K562 (cell line): ENCODE results near the gene C17orf50. TPM values are rescaled to one million over a fixed set of nuclear protein-coding genes. Genes with fewer than 3 reads are reported as not detected.

ENCODE experiments used
- ATAC-seq: fragments of 200-7000 bp; cut with Tn5 transposase; 3 replicates; pipeline ENCODE4 v1.9.1; 2020; ENCODE audit warnings: moderate library complexity
- BruUV-seq: library from RNA; stranded (reverse); fragments of 400-500 nt; replicated peaks from 2 replicates; lab custom pipeline; 2021; lab: Mats Ljungman, UMichigan
- CTCF ChIA-PET: fragments of 300-600 bp; formaldehyde crosslinking; extraction: SDS; loops from one replicate; lab custom pipeline; 2021; ENCODE audit warnings: low intra/inter-chr PET ratio; lab: Yijun Ruan, JAX
- POLR2A ChIA-PET: fragments of 300-600, 350-650 bp; sonication (Branson Sonifier 250); formaldehyde crosslinking; extraction: SDS; loops from one replicate; lab custom pipeline; 2021; ENCODE audit warnings: antibody characterized with exemption, inconsistent platforms; lab: Yijun Ruan, JAX
- DNase-seq, 4 experiments: peaks; one replicate each; pipeline versions ENCODE4 v3.0.0 to v3.0.0-alpha.2; 2011 to 2018; ENCODE audit warnings: low spot score in 3 of 4, mixed read lengths in 3 of 4; ENCODE audit errors: extremely low read depth in 1 of 4
- FAIRE-seq: peaks from 2 replicates; lab custom pipeline; 2011; peaks lifted over from hg19 to GRCh38; lab: Jason Lieb, UNC
- H2AFZ ChIP-seq: 2 replicates; pipeline ENCODE4 v1.6.0; 2011; ENCODE audit warnings: low read depth, low read length, control low read depth, inconsistent platforms
- H3K27ac ChIP-seq: fragments of 200-600 bp; 3 replicates; pipeline ENCODE4 v1.8.0; 2011; ENCODE audit warnings: low read depth, mild to moderate bottlenecking, control low read depth, inconsistent platforms, low read length, moderate library complexity, mixed read lengths; ENCODE audit errors: extremely low read depth
- H3K27me3 ChIP-seq, 2 experiments: fragments of 300-600 bp in 1 of 2; 2 replicates in 1 of 2; 3 replicates in 1 of 2; pipeline versions ENCODE4 v1.6.0 to v1.8.0; 2011; ENCODE audit warnings: inconsistent platforms in 2 of 2, low read length in 2 of 2, mild to moderate bottlenecking in 1 of 2, mixed read lengths in 1 of 2, moderate library complexity in 1 of 2; ENCODE audit not compliant: control insufficient read depth in 2 of 2, insufficient read depth in 2 of 2
- H3K36me3 ChIP-seq: fragments of 300-600 bp; 3 replicates; pipeline ENCODE4 v1.8.0; 2011; ENCODE audit warnings: mild to moderate bottlenecking, low read length, inconsistent platforms; ENCODE audit not compliant: control insufficient read depth, insufficient read depth
- H3K4me1 ChIP-seq, 2 experiments: fragments of 200-600 bp in 1 of 2; replicated peaks in 1 of 2; 2 replicates in 1 of 2; 3 replicates in 1 of 2; pipeline versions ENCODE4 v1.5.1 to v1.8.0; 2011; ENCODE audit warnings: inconsistent platforms in 2 of 2, low read length in 2 of 2, mild to moderate bottlenecking in 1 of 2, mixed read lengths in 1 of 2, moderate library complexity in 1 of 2; ENCODE audit not compliant: control insufficient read depth in 2 of 2, insufficient read depth in 2 of 2
- H3K4me2 ChIP-seq: 2 replicates; pipeline ENCODE4 v1.6.1; 2011; ENCODE audit warnings: low read length, control low read depth, inconsistent platforms, mixed read lengths; ENCODE audit not compliant: insufficient read depth
- H3K4me3 ChIP-seq: fragments of 200-600 bp; sonication (generic), shearing (Covaris generic); 2 replicates; pipeline ENCODE4 v1.5.1; 2016; ENCODE audit warnings: control low read depth, inconsistent platforms
- H3K79me2 ChIP-seq: fragments of 200-600 bp; 3 replicates; pipeline ENCODE4 v1.8.0; 2011; ENCODE audit warnings: low read length, inconsistent platforms; ENCODE audit not compliant: control insufficient read depth, insufficient read depth
- H3K9ac ChIP-seq, 2 experiments: 2 replicates each; pipeline versions ENCODE4 v1.6.0 to v1.6.1; 2011; ENCODE audit warnings: low read depth in 2 of 2, low read length in 2 of 2, control low read depth in 1 of 2, inconsistent platforms in 1 of 2, mild to moderate bottlenecking in 1 of 2, mixed read lengths in 1 of 2; ENCODE audit not compliant: insufficient read depth in 1 of 2
- H3K9me1 ChIP-seq: one replicate; pipeline ENCODE4 v1.6.0; 2011; ENCODE audit warnings: inconsistent platforms, mild to moderate bottlenecking, low read length, moderate library complexity; ENCODE audit not compliant: control insufficient read depth, insufficient read depth
- H3K9me3 ChIP-seq: replicated peaks from 2 replicates; pipeline ENCODE4 v1.5.1; 2011; ENCODE audit warnings: low read depth, low read length, inconsistent platforms; ENCODE audit not compliant: control insufficient read depth, insufficient read depth
- H4K20me1 ChIP-seq: replicated peaks from 2 replicates; pipeline ENCODE4 v1.6.1; 2011; ENCODE audit warnings: low read length, inconsistent platforms, mixed read lengths; ENCODE audit not compliant: control insufficient read depth, insufficient read depth
- ARID1B ChIP-seq: fragments of 450-650 bp; IDR thresholded peaks from 2 replicates; pipeline ENCODE4 v1.6.1; 2016; ENCODE audit warnings: antibody characterized with exemption, mild to moderate bottlenecking, inconsistent platforms
- HDAC3 ChIP-seq: fragments of 450-650 bp; IDR thresholded peaks from 2 replicates; pipeline ENCODE4 v1.6.1; 2018; ENCODE audit warnings: borderline replicate concordance, mild to moderate bottlenecking, moderate library complexity; ENCODE audit not compliant: partially characterized antibody
- MXI1 ChIP-seq: IDR thresholded peaks from 2 replicates; pipeline ENCODE4 v1.6.1; 2011; ENCODE audit warnings: low read depth, mild to moderate bottlenecking, improper control_type of control experiment, low read length
- RFX7 ChIP-seq: fragments of 250-450 bp; sonication (Bioruptor Pico); IDR thresholded peaks from 2 replicates; pipeline ENCODE4 v1.5.1; 2021; ENCODE audit warnings: mild to moderate bottlenecking
- ZBTB8A ChIP-seq: fragments of 450-650 bp; IDR thresholded peaks from 2 replicates; pipeline ENCODE4 v1.6.1; 2018; ENCODE audit warnings: mild to moderate bottlenecking, moderate library complexity; ENCODE audit not compliant: partially characterized antibody
- WGBS: fragments of 100-300 bp; shearing (Covaris generic); methylation state at CpG from one replicate; pipeline ENCODE4 v1.1.6; 2016; ENCODE audit warnings: low coverage, mixed read lengths; ENCODE audit not compliant: insufficient coverage; ENCODE audit errors: missing lambda C conversion rate; 5-methylcytosine and 5-hydroxymethylcytosine counted together
- in situ Hi-C: fragments of 300-500 bp; cut with MboI; formaldehyde crosslinking; loops from 4 replicates; pipeline ENCODE4 v1.15.0; 2018; ENCODE audit warnings: inconsistent platforms, mixed read lengths
- intact Hi-C: fragments of 100-400 bp; cut with micrococcal nuclease; formaldehyde crosslinking; loops from 2 replicates; pipeline ENCODE4 v1.14.2; 2022
- polyA plus RNA-seq, 8 experiments: library from polyadenylated mRNA; depleted of rRNA in 4 of 8; stranded (reverse) in 5 of 8; unstranded in 3 of 8; fragments of >200 nt; fragmentation: Nextera tagmentation in 2 of 8; fragmentation: Illumina TruSeq in 1 of 8; extraction: Ambion mirVana in 2 of 8; extraction: Trizol in 1 of 8; gene quantifications; 2 replicates each; pipeline versions ENCODE4 v1.2.1 to v1.2.3, GENCODE V29; 2011 to 2014; ENCODE audit warnings: inconsistent platforms in 1 of 8, missing spikeins in 1 of 8
- total RNA-seq, 7 experiments: library from RNA; depleted of rRNA in 6 of 7; stranded (reverse); fragments of >200 nt in 6 of 7; fragmentation: Illumina TruSeq in 2 of 7; extraction: Trizol in 2 of 7; gene quantifications; 2 replicates each; pipeline versions ENCODE4 v1.2.1 to v1.2.3, GENCODE V29; 2011 to 2021; ENCODE audit warnings: low replicate concordance in 1 of 7
- TF ChIP-seq, protein P1 (sequence below): fragments of 450-650 bp; IDR thresholded peaks from 2 replicates; pipeline ENCODE4 v1.6.1; 2016; ENCODE audit warnings: antibody characterized with exemption
- TF ChIP-seq, protein P2 (sequence below): fragments of 250-450 bp; sonication (Bioruptor Pico); IDR thresholded peaks from 2 replicates; pipeline ENCODE4 v1.5.0; 2020; ENCODE audit warnings: mild to moderate bottlenecking
- TF ChIP-seq, protein P3 (sequence below): fragments of 450-650 bp; IDR thresholded peaks from 2 replicates; pipeline ENCODE4 v1.6.1; 2016; ENCODE audit warnings: low read depth

The C17orf50 gene
- total and polyA plus RNA-seq, 9 of the 15 experiments (the other 6 are each of a cell fraction or from before 2014, with no cell fraction given) = not detected

DNA sequence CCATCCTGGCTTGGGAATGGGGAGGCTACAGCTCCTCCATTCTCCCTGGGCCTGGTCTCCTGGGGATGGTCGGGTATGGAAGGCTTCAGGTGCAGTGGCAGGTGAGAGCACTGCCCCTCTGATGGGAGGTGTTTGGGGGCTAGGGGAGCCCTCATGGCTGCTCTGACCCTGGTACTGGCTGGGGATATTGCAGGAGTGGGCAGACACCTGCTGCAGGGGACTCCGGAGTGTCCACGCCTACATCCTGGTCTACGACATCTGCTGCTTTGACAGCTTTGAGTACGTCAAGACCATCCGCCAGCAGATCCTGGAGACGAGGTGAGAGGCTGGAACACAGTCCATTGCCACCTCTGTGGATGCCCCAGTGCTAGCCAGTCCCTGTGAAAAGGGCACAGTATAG, 20.5 kb upstream of the C17orf50 start:
- no TSS peak for BruUV-seq
- no peak for FAIRE-seq
- Histone ChIP-seq H3K27ac (no peak overlapping the region), H3K4me1 (peaks cover 0 to 12% of the 10 kb centered on the region in 2 experiments; a peak in 2 of 5 replicates), H3K9me1 (peaks cover 4% of the 10 kb centered on the region), H3K4me3 (no peak overlapping the region), H3K9me3 (no peaks in the 10 kb centered on the region), H3K79me2 (no peaks in the 10 kb centered on the region), H3K4me2 (no peak overlapping the region), H2AFZ (no peak overlapping the region), H3K36me3 (no peaks in the 10 kb centered on the region), H4K20me1 (peaks cover 8% of the 10 kb centered on the region; the same call in 1 of the 2 replicates), H3K27me3 (peaks cover 26 to 69% of the 10 kb centered on the region in 2 experiments), H3K9ac (no peak overlapping the region)
- in situ Hi-C loops (loop anchor here (10.0 to 25.0 kb wide), 2 partner anchors 595 to 1303 kb away; partner anchors contain the start of genes NLE1 and UNC45B), intact Hi-C loops (no loop called here)
- 3% methylated on average over 7 of the region's 7 CpGs for WGBS
- POLR2A ChIA-PET = interaction anchor here (1.0 kb wide), 1 partner anchor 12 kb away, joined by 3 read pairs; no protein-coding TSS in a partner anchor
- no peak for ATAC-seq
- no peak for DNase-seq
- CTCF ChIA-PET = no interaction called here
- TF ChIP-seq, protein P1, sequence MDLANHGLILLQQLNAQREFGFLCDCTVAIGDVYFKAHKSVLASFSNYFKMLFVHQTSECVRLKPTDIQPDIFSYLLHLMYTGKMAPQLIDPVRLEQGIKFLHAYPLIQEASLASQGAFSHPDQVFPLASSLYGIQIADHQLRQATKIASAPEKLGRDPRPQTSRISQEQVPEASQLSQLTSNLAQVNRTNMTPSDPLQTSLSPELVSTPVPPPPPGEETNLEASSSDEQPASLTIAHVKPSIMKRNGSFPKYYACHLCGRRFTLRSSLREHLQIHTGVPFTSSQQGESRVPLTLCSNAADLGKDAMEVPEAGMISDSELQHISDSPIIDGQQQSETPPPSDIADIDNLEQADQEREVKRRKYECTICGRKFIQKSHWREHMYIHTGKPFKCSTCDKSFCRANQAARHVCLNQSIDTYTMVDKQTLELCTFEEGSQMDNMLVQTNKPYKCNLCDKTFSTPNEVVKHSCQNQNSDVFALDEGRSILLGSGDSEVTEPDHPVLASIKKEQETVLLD = no peak
- TF ChIP-seq ZBTB8A = no peak
- TF ChIP-seq, protein P2, sequence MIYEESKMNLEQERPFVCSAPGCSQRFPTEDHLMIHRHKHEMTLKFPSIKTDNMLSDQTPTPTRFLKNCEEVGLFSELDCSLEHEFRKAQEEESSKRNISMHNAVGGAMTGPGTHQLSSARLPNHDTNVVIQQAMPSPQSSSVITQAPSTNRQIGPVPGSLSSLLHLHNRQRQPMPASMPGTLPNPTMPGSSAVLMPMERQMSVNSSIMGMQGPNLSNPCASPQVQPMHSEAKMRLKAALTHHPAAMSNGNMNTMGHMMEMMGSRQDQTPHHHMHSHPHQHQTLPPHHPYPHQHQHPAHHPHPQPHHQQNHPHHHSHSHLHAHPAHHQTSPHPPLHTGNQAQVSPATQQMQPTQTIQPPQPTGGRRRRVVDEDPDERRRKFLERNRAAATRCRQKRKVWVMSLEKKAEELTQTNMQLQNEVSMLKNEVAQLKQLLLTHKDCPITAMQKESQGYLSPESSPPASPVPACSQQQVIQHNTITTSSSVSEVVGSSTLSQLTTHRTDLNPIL (CRISPR knock-in tag) = no peak
- no peak for TF ChIP-seq RFX7 (CRISPR knock-in tag)
- TF ChIP-seq MXI1 = no peak
- no peak for TF ChIP-seq HDAC3
- no peak for TF ChIP-seq ARID1B
- TF ChIP-seq, protein P3, sequence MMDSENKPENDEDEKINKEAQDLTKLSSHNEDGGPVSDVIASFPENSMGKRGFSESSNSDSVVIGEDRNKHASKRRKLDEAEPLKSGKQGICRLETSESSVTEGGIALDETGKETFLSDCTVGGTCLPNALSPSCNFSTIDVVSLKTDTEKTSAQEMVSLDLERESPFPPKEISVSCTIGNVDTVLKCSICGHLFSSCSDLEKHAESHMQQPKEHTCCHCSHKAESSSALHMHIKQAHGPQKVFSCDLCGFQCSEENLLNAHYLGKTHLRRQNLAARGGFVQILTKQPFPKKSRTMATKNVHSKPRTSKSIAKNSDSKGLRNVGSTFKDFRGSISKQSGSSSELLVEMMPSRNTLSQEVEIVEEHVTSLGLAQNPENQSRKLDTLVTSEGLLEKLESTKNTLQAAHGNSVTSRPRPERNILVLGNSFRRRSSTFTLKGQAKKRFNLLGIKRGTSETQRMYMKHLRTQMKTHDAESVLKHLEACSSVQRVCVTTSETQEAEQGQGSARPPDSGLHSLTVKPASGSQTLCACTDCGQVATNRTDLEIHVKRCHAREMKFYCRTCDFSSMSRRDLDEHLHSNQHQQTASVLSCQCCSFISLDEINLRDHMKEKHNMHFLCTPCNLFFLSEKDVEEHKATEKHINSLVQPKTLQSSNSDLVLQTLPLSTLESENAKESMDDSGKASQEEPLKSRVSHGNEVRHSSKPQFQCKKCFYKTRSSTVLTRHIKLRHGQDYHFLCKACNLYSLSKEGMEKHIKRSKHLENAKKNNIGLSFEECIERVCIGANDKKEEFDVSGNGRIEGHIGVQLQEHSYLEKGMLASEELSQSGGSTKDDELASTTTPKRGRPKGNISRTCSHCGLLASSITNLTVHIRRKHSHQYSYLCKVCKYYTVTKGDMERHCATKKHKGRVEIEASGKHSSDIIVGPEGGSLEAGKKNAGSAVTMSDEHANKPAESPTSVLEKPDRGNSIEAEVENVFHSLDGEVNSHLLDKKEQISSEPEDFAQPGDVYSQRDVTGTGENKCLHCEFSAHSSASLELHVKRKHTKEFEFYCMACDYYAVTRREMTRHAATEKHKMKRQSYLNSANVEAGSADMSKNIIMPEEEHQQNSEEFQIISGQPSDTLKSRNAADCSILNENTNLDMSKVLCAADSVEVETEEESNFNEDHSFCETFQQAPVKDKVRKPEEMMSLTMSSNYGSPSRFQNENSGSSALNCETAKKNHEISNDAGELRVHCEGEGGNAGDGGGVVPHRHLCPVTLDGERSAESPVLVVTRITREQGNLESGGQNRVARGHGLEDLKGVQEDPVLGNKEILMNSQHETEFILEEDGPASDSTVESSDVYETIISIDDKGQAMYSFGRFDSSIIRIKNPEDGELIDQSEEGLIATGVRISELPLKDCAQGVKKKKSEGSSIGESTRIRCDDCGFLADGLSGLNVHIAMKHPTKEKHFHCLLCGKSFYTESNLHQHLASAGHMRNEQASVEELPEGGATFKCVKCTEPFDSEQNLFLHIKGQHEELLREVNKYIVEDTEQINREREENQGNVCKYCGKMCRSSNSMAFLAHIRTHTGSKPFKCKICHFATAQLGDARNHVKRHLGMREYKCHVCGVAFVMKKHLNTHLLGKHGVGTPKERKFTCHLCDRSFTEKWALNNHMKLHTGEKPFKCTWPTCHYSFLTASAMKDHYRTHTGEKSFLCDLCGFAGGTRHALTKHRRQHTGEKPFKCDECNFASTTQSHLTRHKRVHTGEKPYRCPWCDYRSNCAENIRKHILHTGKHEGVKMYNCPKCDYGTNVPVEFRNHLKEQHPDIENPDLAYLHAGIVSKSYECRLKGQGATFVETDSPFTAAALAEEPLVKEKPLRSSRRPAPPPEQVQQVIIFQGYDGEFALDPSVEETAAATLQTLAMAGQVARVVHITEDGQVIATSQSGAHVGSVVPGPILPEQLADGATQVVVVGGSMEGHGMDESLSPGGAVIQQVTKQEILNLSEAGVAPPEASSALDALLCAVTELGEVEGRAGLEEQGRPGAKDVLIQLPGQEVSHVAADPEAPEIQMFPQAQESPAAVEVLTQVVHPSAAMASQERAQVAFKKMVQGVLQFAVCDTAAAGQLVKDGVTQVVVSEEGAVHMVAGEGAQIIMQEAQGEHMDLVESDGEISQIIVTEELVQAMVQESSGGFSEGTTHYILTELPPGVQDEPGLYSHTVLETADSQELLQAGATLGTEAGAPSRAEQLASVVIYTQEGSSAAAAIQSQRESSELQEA = no peak
